ENCODE data around the gene FAM120AOS.

Gene FAM120AOS

GRCh38 chr9:93432964-93433363, 20.4 kb downstream of the FAM120AOS start:
- DNase-seq (ENCODE audit: low spot score) (no peak), ATAC-seq (ENCODE audit: low read depth) (no peak)
- Histone ChIP-seq H3K9me3 (ENCODE audit: severe bottlenecking) (no peaks in the 10 kb centered on the region), H3K27me3 (ENCODE audit: insufficient read depth, poor library complexity, severe bottlenecking) (no peaks in the 10 kb centered on the region), H3K4me3 (ENCODE audit: severe bottlenecking) (no peak overlapping the region), H3K4me1 (ENCODE audit: insufficient read depth, poor library complexity, severe bottlenecking) (peaks cover 6% of the 10 kb centered on the region), H3K27ac (ENCODE audit: poor library complexity, severe bottlenecking) (no peak overlapping the region), H3K36me3 (ENCODE audit: low read depth) (no peaks in the 10 kb centered on the region)
- TF ChIP-seq CTCF (IDR thresholded peaks at IDR 0.05; ENCODE audit: poor library complexity, severe bottlenecking) = no peak

GRCh38 chr9:93431539-93432105, 21.8 kb downstream of the FAM120AOS start:
- Histone ChIP-seq H3K27me3 (ENCODE audit: insufficient read depth, poor library complexity, severe bottlenecking) (no peaks in the 10 kb centered on the region), H3K9me3 (ENCODE audit: severe bottlenecking) (no peaks in the 10 kb centered on the region), H3K36me3 (ENCODE audit: low read depth) (no peaks in the 10 kb centered on the region), H3K4me1 (ENCODE audit: insufficient read depth, poor library complexity, severe bottlenecking) (peaks cover 5% of the 10 kb centered on the region), H3K27ac (ENCODE audit: poor library complexity, severe bottlenecking) (no peak overlapping the region), H3K4me3 (ENCODE audit: severe bottlenecking) (no peak overlapping the region)
- DNase-seq (ENCODE audit: low spot score) = no peak
- no peak for TF ChIP-seq CTCF (IDR thresholded peaks at IDR 0.05; ENCODE audit: poor library complexity, severe bottlenecking)
- ATAC-seq (ENCODE audit: low read depth) = no peak

- Histone ChIP-seq H3K36me3 (ENCODE audit: low read depth) (no peaks in the 10 kb centered on the region), H3K27me3 (ENCODE audit: insufficient read depth, poor library complexity, severe bottlenecking) (no peaks in the 10 kb centered on the region), H3K27ac (ENCODE audit: poor library complexity, severe bottlenecking) (no peak overlapping the region), H3K9me3 (ENCODE audit: severe bottlenecking) (no peaks in the 10 kb centered on the region), H3K4me3 (ENCODE audit: severe bottlenecking) (no peak overlapping the region), H3K4me1 (ENCODE audit: insufficient read depth, poor library complexity, severe bottlenecking) (no peaks in the 10 kb centered on the region)
- ATAC-seq (ENCODE audit: low read depth) = no peak
- DNase-seq (ENCODE audit: low spot score) = no peak
- TF ChIP-seq CTCF (IDR thresholded peaks at IDR 0.05; ENCODE audit: poor library complexity, severe bottlenecking) = no peak
Measured at GRCh38 chr9:93427655-93428379, 25.6 kb downstream of the FAM120AOS start.

- no peaks in the 10 kb centered on the region for H3K36me3 ChIP-seq (ENCODE audit: low read depth)
- TF ChIP-seq CTCF (IDR thresholded peaks at IDR 0.05; ENCODE audit: poor library complexity, severe bottlenecking) = no peak
- H3K27me3 ChIP-seq (ENCODE audit: insufficient read depth, poor library complexity, severe bottlenecking) = no peaks in the 10 kb centered on the region
- ATAC-seq (ENCODE audit: low read depth) (no peak), DNase-seq (ENCODE audit: low spot score) (no peak)
- H3K4me1 ChIP-seq (ENCODE audit: insufficient read depth, poor library complexity, severe bottlenecking) = no peaks in the 10 kb centered on the region
- no peak overlapping the region for H3K27ac ChIP-seq (ENCODE audit: poor library complexity, severe bottlenecking)
- H3K4me3 ChIP-seq (ENCODE audit: severe bottlenecking) = no peak overlapping the region
- H3K9me3 ChIP-seq (ENCODE audit: severe bottlenecking) = no peaks in the 10 kb centered on the region
Measured at GRCh38 chr9:93422977-93423616, 30.3 kb downstream of the FAM120AOS start.

GRCh38 chr9:93419023-93419422, 34.4 kb downstream of the FAM120AOS start:
- ATAC-seq (ENCODE audit: low read depth) (no peak), DNase-seq (ENCODE audit: low spot score) (no peak)
- no peak overlapping the region for H3K27ac ChIP-seq (ENCODE audit: poor library complexity, severe bottlenecking)
- peaks cover 4% of the 10 kb centered on the region for H3K9me3 ChIP-seq (ENCODE audit: severe bottlenecking)
- H3K4me1 ChIP-seq (ENCODE audit: insufficient read depth, poor library complexity, severe bottlenecking) = no peaks in the 10 kb centered on the region
- no peaks in the 10 kb centered on the region for H3K27me3 ChIP-seq (ENCODE audit: insufficient read depth, poor library complexity, severe bottlenecking)
- H3K36me3 ChIP-seq (ENCODE audit: low read depth) = no peaks in the 10 kb centered on the region
- TF ChIP-seq CTCF (IDR thresholded peaks at IDR 0.05; ENCODE audit: poor library complexity, severe bottlenecking) = no peak
- no peak overlapping the region for H3K4me3 ChIP-seq (ENCODE audit: severe bottlenecking)

Data from RWPE2 (cell line).